H1 (cell line): ENCODE data around the gene RGS3. TPM values are rescaled to one million over a fixed set of nuclear protein-coding genes. Genes with fewer than 3 reads are reported as not detected.

Source experiments
- CTCF ChIA-PET: fragments of 300-600 bp; sonication (Branson Sonifier 250); formaldehyde crosslinking; loops from one replicate; lab custom pipeline; 2021; ENCODE audit not compliant: partially characterized antibody; lab: Charles Lee
- POLR2A ChIA-PET: fragments of 300-600 bp; sonication (Branson Sonifier 250); formaldehyde crosslinking; loops from one replicate; lab custom pipeline; 2021; ENCODE audit warnings: inconsistent platforms; ENCODE audit not compliant: partially characterized antibody; lab: Charles Lee
- DNase-seq, 2 experiments: peaks; one replicate each; pipeline versions ENCODE4 v3.0.0 to v3.0.0-alpha.2; 2010 to 2022; ENCODE audit warnings: low spot score in 2 of 2, low read depth in 1 of 2, mixed read lengths in 1 of 2
- FAIRE-seq: peaks from 2 replicates; lab custom pipeline; 2011; peaks lifted over from hg19 to GRCh38; lab: Jason Lieb, UNC
- H2AFZ ChIP-seq: 2 replicates; pipeline ENCODE4 v1.8.1; 2012; ENCODE audit warnings: low read length, inconsistent platforms
- H2AK5ac ChIP-seq: 2 replicates; pipeline ENCODE4 v1.6.1; 2013; ENCODE audit warnings: low read depth, low read length
- H2BK120ac ChIP-seq: replicated peaks from 2 replicates; pipeline ENCODE3; 2013; ENCODE audit warnings: low read depth, low read length, inconsistent platforms
- H2BK12ac ChIP-seq: 2 replicates; pipeline ENCODE4 v1.6.1; 2013; ENCODE audit warnings: low read depth, low read length
- H2BK15ac ChIP-seq: 2 replicates; pipeline ENCODE4 v1.6.1; 2013; ENCODE audit warnings: low read length
- H2BK20ac ChIP-seq: 2 replicates; pipeline ENCODE4 v1.6.1; 2013; ENCODE audit warnings: low read length
- H2BK5ac ChIP-seq: 2 replicates; pipeline ENCODE4 v1.6.1; 2013; ENCODE audit warnings: low read depth, low read length
- H3K14ac ChIP-seq: 2 replicates; pipeline ENCODE4 v1.6.1; 2013; ENCODE audit warnings: inconsistent platforms; ENCODE audit not compliant: insufficient read length
- H3K18ac ChIP-seq: 2 replicates; pipeline ENCODE4 v1.6.1; 2013; ENCODE audit warnings: low read length; ENCODE audit errors: extremely low read depth
- H3K23ac ChIP-seq: 2 replicates; pipeline ENCODE4 v1.6.1; 2013; ENCODE audit warnings: inconsistent platforms; ENCODE audit not compliant: insufficient read length
- H3K23me2 ChIP-seq: 2 replicates; pipeline ENCODE4 v1.6.1; 2013; ENCODE audit warnings: low read depth, low read length
- H3K27ac ChIP-seq: 2 replicates; pipeline ENCODE4 v1.6.1; 2011; ENCODE audit warnings: low read depth, low read length, inconsistent platforms
- H3K27me3 ChIP-seq, 4 experiments: replicated peaks in 1 of 4; 1 replicate in 1 of 4; 2 replicates in 3 of 4; pipeline versions ENCODE4 v1.6.1 to v1.8.1; 2011 to 2013; ENCODE audit warnings: low read length in 3 of 4, mild to moderate bottlenecking in 3 of 4, inconsistent platforms in 2 of 4, mixed read lengths in 2 of 4, moderate library complexity in 1 of 4; ENCODE audit not compliant: control insufficient read depth in 3 of 4, insufficient read depth in 3 of 4; ENCODE audit errors: extremely low read depth in 1 of 4
- H3K36me3 ChIP-seq, 4 experiments: 2 replicates each; pipeline versions ENCODE4 v1.6.1 to v1.8.1; 2011 to 2013; ENCODE audit warnings: mild to moderate bottlenecking in 4 of 4, low read length in 3 of 4, moderate library complexity in 2 of 4, control low read depth in 1 of 4, inconsistent platforms in 1 of 4; ENCODE audit not compliant: insufficient read depth in 4 of 4, control insufficient read depth in 2 of 4
- H3K4ac ChIP-seq: replicated peaks from 2 replicates; pipeline ENCODE3; 2013; ENCODE audit warnings: low read length, low read depth, mixed read lengths, inconsistent platforms; ENCODE audit not compliant: insufficient read length
- H3K4me1 ChIP-seq, 4 experiments: replicated peaks in 1 of 4; 1 replicate in 1 of 4; 2 replicates in 3 of 4; pipeline versions ENCODE4 v1.6.1 to v1.8.1; 2011 to 2013; ENCODE audit warnings: low read length in 3 of 4, inconsistent platforms in 2 of 4, mixed read lengths in 1 of 4; ENCODE audit not compliant: insufficient read depth in 4 of 4, control insufficient read depth in 3 of 4
- H3K4me2 ChIP-seq, 2 experiments: 2 replicates each; pipeline versions ENCODE4 v1.6.1 to v1.8.1; 2011 to 2013; ENCODE audit warnings: low read depth in 2 of 2, low read length in 2 of 2, control low read depth in 1 of 2, inconsistent platforms in 1 of 2, mild to moderate bottlenecking in 1 of 2; ENCODE audit not compliant: insufficient read depth in 1 of 2
- H3K4me3 ChIP-seq, 4 experiments: fragments of 200-600, 300-600 bp in 1 of 4; sonication (generic), shearing (Covaris generic), sonication (Bioruptor Twin) in 1 of 4; 2 replicates each; pipeline versions ENCODE4 v1.5.1 to v1.8.1; 2011 to 2016; ENCODE audit warnings: low read length in 4 of 4, low read depth in 3 of 4, control low read depth in 2 of 4, inconsistent platforms in 2 of 4, mild to moderate bottlenecking in 2 of 4, mixed read lengths in 1 of 4, moderate library complexity in 1 of 4; ENCODE audit not compliant: insufficient read depth in 2 of 4; ENCODE audit errors: extremely low read depth in 1 of 4
- H3K56ac ChIP-seq: replicated peaks from 2 replicates; pipeline ENCODE3; 2013; ENCODE audit warnings: low read depth, mild to moderate bottlenecking, mixed read lengths, low read length, inconsistent platforms; ENCODE audit not compliant: insufficient read length
- H3K79me1 ChIP-seq: 2 replicates; pipeline ENCODE4 v1.6.1; 2013; ENCODE audit warnings: low read depth, low read length, control low read depth
- H3K79me2 ChIP-seq, 2 experiments: 2 replicates each; pipeline versions ENCODE4 v1.6.1 to v1.8.1; 2012 to 2013; ENCODE audit warnings: low read length in 2 of 2, mild to moderate bottlenecking in 2 of 2, inconsistent platforms in 1 of 2; ENCODE audit not compliant: insufficient read depth in 2 of 2, control insufficient read depth in 1 of 2
- H3K9ac ChIP-seq, 4 experiments: replicated peaks in 1 of 4; 1 replicate in 1 of 4; 2 replicates in 3 of 4; pipeline versions ENCODE4 v1.6.1 to v1.8.1; 2011 to 2013; ENCODE audit warnings: low read depth in 3 of 4, low read length in 3 of 4, control low read depth in 2 of 4, mild to moderate bottlenecking in 2 of 4, moderate library complexity in 2 of 4, inconsistent platforms in 1 of 4; ENCODE audit errors: extremely low read depth in 1 of 4
- H3K9me3 ChIP-seq, 2 experiments: 2 replicates each; pipeline versions ENCODE4 v1.6.1 to v1.8.1; 2012 to 2013; ENCODE audit warnings: mild to moderate bottlenecking in 2 of 2, moderate library complexity in 2 of 2, control low read depth in 1 of 2, inconsistent platforms in 1 of 2, low read depth in 1 of 2, low read length in 1 of 2, mixed read lengths in 1 of 2; ENCODE audit not compliant: insufficient read depth in 2 of 2
- H4K20me1 ChIP-seq, 2 experiments: replicated peaks in 1 of 2; 2 replicates each; pipeline versions ENCODE3 to v1.8.1; 2011 to 2013; ENCODE audit warnings: inconsistent platforms in 2 of 2, low read length in 2 of 2, mild to moderate bottlenecking in 1 of 2; ENCODE audit not compliant: insufficient read depth in 2 of 2, control insufficient read depth in 1 of 2
- H4K5ac ChIP-seq: 2 replicates; pipeline ENCODE4 v1.6.1; 2013; ENCODE audit warnings: low read length, low read depth, mixed read lengths, inconsistent platforms; ENCODE audit not compliant: insufficient read length
- H4K8ac ChIP-seq: 2 replicates; pipeline ENCODE4 v1.8.0; 2013; ENCODE audit warnings: mild to moderate bottlenecking, moderate library complexity, low read length, inconsistent platforms; ENCODE audit not compliant: insufficient read depth; ENCODE audit errors: extremely low read depth
- H4K91ac ChIP-seq: replicated peaks from 2 replicates; pipeline ENCODE3; 2013; ENCODE audit warnings: low read length, mixed read lengths, inconsistent platforms; ENCODE audit not compliant: insufficient read length
- ASH2L ChIP-seq: fragments of 200-600, 300-600 bp; sonication (generic); IDR thresholded peaks from one replicate; pipeline ENCODE4 v1.7.1; 2017; ENCODE audit warnings: low read length
- BACH1 ChIP-seq: IDR thresholded peaks from 2 replicates; pipeline ENCODE4 v1.6.1; 2012; ENCODE audit warnings: low read length, improper control_type of control experiment
- BCL11A ChIP-seq, 2 experiments: IDR thresholded peaks; one replicate each; pipeline ENCODE4 v1.6.1; 2011; ENCODE audit warnings: low read depth in 2 of 2, low read length in 2 of 2, mild to moderate bottlenecking in 2 of 2
- FOSL1 ChIP-seq: IDR thresholded peaks from 2 replicates; pipeline ENCODE4 v1.6.1; 2011; ENCODE audit warnings: mild to moderate bottlenecking, low read depth, low read length, moderate library complexity; ENCODE audit not compliant: insufficient read depth
- GABPA ChIP-seq: IDR thresholded peaks from 2 replicates; pipeline ENCODE4 v1.6.1; 2011; ENCODE audit warnings: mild to moderate bottlenecking, low read length, moderate library complexity, borderline replicate concordance; ENCODE audit not compliant: insufficient read depth
- GTF2F1 ChIP-seq: IDR thresholded peaks from 2 replicates; pipeline ENCODE4 v1.6.1; 2012; ENCODE audit warnings: low read depth, low read length, improper control_type of control experiment, borderline replicate concordance
- HDAC6 ChIP-seq: IDR thresholded peaks from one replicate; pipeline ENCODE4 v1.7.1; 2012; ENCODE audit warnings: low read depth, mild to moderate bottlenecking, inconsistent platforms, low read length, moderate library complexity
- KDM1A ChIP-seq: fragments of 200-600, 300-600 bp; sonication (generic); IDR thresholded peaks from 2 replicates; pipeline ENCODE4 v1.7.1; 2016; ENCODE audit warnings: mild to moderate bottlenecking, low read length, borderline replicate concordance
- KDM5A ChIP-seq: fragments of 200-600 bp; IDR thresholded peaks from 2 replicates; pipeline ENCODE4 v1.7.1; 2012; ENCODE audit warnings: mild to moderate bottlenecking, low read length, inconsistent platforms, mixed read lengths
- PHF8 ChIP-seq: fragments of 200-600 bp; sonication (generic); conservative IDR thresholded peaks from 2 replicates; pipeline ENCODE4 v1.7.1; 2012; ENCODE audit warnings: low read depth, mild to moderate bottlenecking, inconsistent platforms, low read length, moderate library complexity
- RBBP5 ChIP-seq: IDR thresholded peaks from 2 replicates; pipeline ENCODE4 v1.7.1; 2012; ENCODE audit warnings: low read depth, mild to moderate bottlenecking, inconsistent platforms, low read length, moderate library complexity, borderline replicate concordance
- YY1 ChIP-seq: IDR thresholded peaks from 2 replicates; pipeline ENCODE4 v1.6.1; 2011; ENCODE audit warnings: low read depth, mild to moderate bottlenecking, low read length
- ZNF274 ChIP-seq: IDR thresholded peaks from 2 replicates; pipeline ENCODE4 v1.7.0; 2012; ENCODE audit warnings: low read length, borderline replicate concordance; ENCODE audit errors: extremely low read depth
- WGBS, 2 experiments: shearing (Covaris generic) in 1 of 2; methylation state at CpG; one replicate each; pipeline versions ENCODE4 v1.1.6 to v1.1.7; 2013 to 2015; ENCODE audit warnings: low lambda C conversion rate in 2 of 2, mixed read lengths in 2 of 2, inconsistent platforms in 1 of 2, low coverage in 1 of 2, missing lambda C conversion rate in 1 of 2; ENCODE audit not compliant: insufficient replicate concordance in 2 of 2, insufficient coverage in 1 of 2, insufficient read length in 1 of 2; ENCODE audit errors: extremely low coverage in 1 of 2, missing lambda C conversion rate in 1 of 2; 5-methylcytosine and 5-hydroxymethylcytosine counted together
- polyA plus RNA-seq, 7 experiments: library from polyadenylated mRNA; depleted of rRNA in 3 of 7; stranded (reverse) in 5 of 7; unstranded in 2 of 7; fragments of >200 nt in 5 of 7; fragments of 200-250 nt in 2 of 7; gene quantifications; 1 replicate in 5 of 7; 2 replicates in 1 of 7; 4 replicates in 1 of 7; pipeline versions ENCODE4 v1.2.1 to v1.2.3, GENCODE V29; 2011 to 2013; ENCODE audit warnings: missing spikeins in 2 of 7, mixed read lengths in 2 of 7
- total RNA-seq: library from RNA; stranded (reverse); fragmentation: NEBNext Ultra II Directional; extraction: Animal tissue kit (Norgen Biotek cat#: 25700); gene quantifications from 2 replicates; pipeline ENCODE4 v1.2.1, GENCODE V29; 2021
- TF ChIP-seq, protein P1 (sequence below): IDR thresholded peaks from 2 replicates; pipeline ENCODE4 v1.6.1; 2012; ENCODE audit warnings: inconsistent platforms

Gene RGS3
- total and polyA plus RNA-seq, 2 of the 8 experiments (the other 6 are each of a cell fraction or from before 2014, with no cell fraction given), result 12.6 to 18.2 TPM

GRCh38 chr9:113529336-113530009 is 65.9 kb downstream of the RGS3 start:
- CTCF ChIA-PET, result interaction anchor here (0.6 to 1.8 kb wide), 6 partner anchors 19 to 83 kb away, joined by 3 to 6 read pairs (median 3); no protein-coding TSS in a partner anchor
- TF ChIP-seq BCL11A (IDR thresholded peaks at IDR 0.05; ENCODE audit: low read depth in 2 of 2, low read length in 2 of 2) (no peak), ZNF274 (no peak), FOSL1 (no peak), ASH2L (no peak), HDAC6 (no peak), GABPA (no peak), RBBP5 (no peak), PHF8 (no peak), YY1 (no peak), KDM5A (no peak), BACH1 (no peak), KDM1A (no peak), GTF2F1 (no peak)
- TF ChIP-seq, protein P1, sequence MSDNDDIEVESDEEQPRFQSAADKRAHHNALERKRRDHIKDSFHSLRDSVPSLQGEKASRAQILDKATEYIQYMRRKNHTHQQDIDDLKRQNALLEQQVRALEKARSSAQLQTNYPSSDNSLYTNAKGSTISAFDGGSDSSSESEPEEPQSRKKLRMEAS, result no peak

More at GRCh38 chr9:113529336-113530009, 65.9 kb downstream of the RGS3 start:
- no peaks in the 10 kb centered on the region for H3K79me2 ChIP-seq
- no peak overlapping the region for H2BK12ac ChIP-seq
- no peak overlapping the region for H3K4ac ChIP-seq
- H3K23me2 ChIP-seq, result no peaks in the 10 kb centered on the region
- no peak overlapping the region for H2BK5ac ChIP-seq
- no peaks in the 10 kb centered on the region for H3K27me3 ChIP-seq
- H3K18ac ChIP-seq, result no peak overlapping the region
- FAIRE-seq (no peak), DNase-seq (no peak)
- no peaks in the 10 kb centered on the region for H3K9me3 ChIP-seq
- H3K27ac ChIP-seq, result no peak overlapping the region
- no peak overlapping the region for H4K5ac ChIP-seq
- no peak overlapping the region for H3K56ac ChIP-seq
- no peak overlapping the region for H2AFZ ChIP-seq
- H4K8ac ChIP-seq, result no peak overlapping the region
- H2AK5ac ChIP-seq, result no peak overlapping the region
- no peak overlapping the region for H4K91ac ChIP-seq
- H4K20me1 ChIP-seq, result no peaks in the 10 kb centered on the region
- H3K4me2 ChIP-seq, result no peak overlapping the region
- H2BK120ac ChIP-seq, result no peak overlapping the region
- no peak overlapping the region for H3K14ac ChIP-seq
- H2BK15ac ChIP-seq, result no peak overlapping the region
- H3K4me1 ChIP-seq, result peaks cover 0 to 6% (median 0%) of the 10 kb centered on the region in 4 experiments; a peak in 1 of 7 replicates
- no peak overlapping the region for H3K4me3 ChIP-seq
- no peak overlapping the region for H3K9ac ChIP-seq
- 87% methylated on average over 7 of the region's 7 CpGs; no CpG with 5 or more reads in 1 of the 2 experiments for WGBS, 2 experiments
- H2BK20ac ChIP-seq, result no peak overlapping the region
- H3K36me3 ChIP-seq, result no peaks in the 10 kb centered on the region
- no peak overlapping the region for H3K23ac ChIP-seq
- H3K79me1 ChIP-seq, result no peaks in the 10 kb centered on the region
- POLR2A ChIA-PET, result no interaction called here
